ENCODE measurements around the gene MRPL21. TPM values are rescaled to one million over a fixed set of nuclear protein-coding genes. Genes with fewer than 3 reads are reported as not detected.

MRPL21 gene
- total RNA-seq, 1 experiment from 2014 or later = 96.5 TPM

DNA sequence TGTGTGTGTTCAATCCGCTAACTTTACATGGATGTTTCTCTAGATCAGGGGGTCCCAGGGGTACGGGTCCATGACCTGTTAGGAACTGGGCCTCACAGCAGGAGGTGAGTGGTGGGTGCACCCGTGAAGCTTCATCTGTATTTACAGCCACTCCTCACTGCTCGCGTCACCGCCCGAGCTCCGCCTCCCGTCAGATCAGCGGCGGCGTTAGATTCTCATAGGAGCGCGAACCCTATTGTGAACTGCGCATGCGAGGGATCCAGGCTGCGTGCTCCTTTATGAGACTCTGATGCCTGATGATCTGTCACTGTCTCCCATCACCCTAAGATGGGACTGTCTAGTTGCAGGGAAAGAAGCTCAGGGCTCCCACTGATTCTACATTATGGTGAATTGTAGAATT lies 45.3 kb upstream of the MRPL21 start:
- Mint-ChIP-seq H3K4me3 (ENCODE audit: unreplicated experiment) (no peak overlapping the region), H3K27me3 (ENCODE audit: insufficient read depth, unreplicated experiment) (peaks cover 11% of the 10 kb centered on the region), H3K9me3 (ENCODE audit: unreplicated experiment) (no peaks in the 10 kb centered on the region), H3K27ac (ENCODE audit: low read depth, unreplicated experiment) (no peak overlapping the region), H3K4me1 (ENCODE audit: insufficient read depth, unreplicated experiment) (no peaks in the 10 kb centered on the region), H3K36me3 (ENCODE audit: insufficient read depth, unreplicated experiment) (no peaks in the 10 kb centered on the region)
- intact Hi-C loops (cut with micrococcal nuclease) = no loop called here
- no TSS peak for BruUV-seq (replicated peaks)
- DNase-seq (ENCODE audit: unreplicated experiment) = no peak
- no peak for TF ChIP-seq CTCF (IDR thresholded peaks at IDR 0.05; ENCODE audit: unreplicated experiment)
- POLR2A ChIA-PET = no interaction called here
- CTCF ChIA-PET = interaction anchor here (0.6 kb wide), 1 partner anchor 722 kb away, joined by 3 read pairs; no protein-coding TSS in a partner anchor

GRCh38 chr11:68948496-68948895 lies 44.9 kb upstream of the MRPL21 start:
- H3K9me3 Mint-ChIP-seq (ENCODE audit: unreplicated experiment) = no peaks in the 10 kb centered on the region
- no peak for TF ChIP-seq CTCF (IDR thresholded peaks at IDR 0.05; ENCODE audit: unreplicated experiment)
- intact Hi-C loops (cut with micrococcal nuclease) = no loop called here
- no peak overlapping the region for H3K4me3 Mint-ChIP-seq (ENCODE audit: unreplicated experiment)
- ChIA-PET POLR2A (no interaction called here), CTCF (interaction anchor here (0.6 kb wide), 1 partner anchor 722 kb away, joined by 3 read pairs; no protein-coding TSS in a partner anchor)
- no TSS peak for BruUV-seq (replicated peaks)
- peaks cover 11% of the 10 kb centered on the region for H3K27me3 Mint-ChIP-seq (ENCODE audit: insufficient read depth, unreplicated experiment)
- H3K27ac Mint-ChIP-seq (ENCODE audit: low read depth, unreplicated experiment) = no peak overlapping the region
- no peaks in the 10 kb centered on the region for H3K4me1 Mint-ChIP-seq (ENCODE audit: insufficient read depth, unreplicated experiment)
- H3K36me3 Mint-ChIP-seq (ENCODE audit: insufficient read depth, unreplicated experiment) = no peaks in the 10 kb centered on the region
- no peak for DNase-seq (ENCODE audit: unreplicated experiment)

GRCh38 chr11:68947151-68947550 lies 43.5 kb upstream of the MRPL21 start:
- CTCF ChIA-PET = interaction anchor here (0.5 to 0.7 kb wide), 2 partner anchors 9 to 1726 kb away, joined by 4 to 10 read pairs; no protein-coding TSS in a partner anchor
- BruUV-seq (replicated peaks) = no TSS peak
- no peak for TF ChIP-seq CTCF (IDR thresholded peaks at IDR 0.05; ENCODE audit: unreplicated experiment)
- Mint-ChIP-seq H3K4me1 (ENCODE audit: insufficient read depth, unreplicated experiment) (no peaks in the 10 kb centered on the region), H3K9me3 (ENCODE audit: unreplicated experiment) (no peaks in the 10 kb centered on the region), H3K27me3 (ENCODE audit: insufficient read depth, unreplicated experiment) (peaks cover 11% of the 10 kb centered on the region), H3K27ac (ENCODE audit: low read depth, unreplicated experiment) (no peak overlapping the region), H3K36me3 (ENCODE audit: insufficient read depth, unreplicated experiment) (no peaks in the 10 kb centered on the region), H3K4me3 (ENCODE audit: unreplicated experiment) (no peak overlapping the region)
- POLR2A ChIA-PET = no interaction called here
- no peak for DNase-seq (ENCODE audit: unreplicated experiment)
- intact Hi-C loops (cut with micrococcal nuclease) = no loop called here

GRCh38 chr11:68946416-68947090 lies 42.9 kb upstream of the MRPL21 start:
- no peak overlapping the region for H3K4me3 Mint-ChIP-seq (ENCODE audit: unreplicated experiment)
- no peaks in the 10 kb centered on the region for H3K9me3 Mint-ChIP-seq (ENCODE audit: unreplicated experiment)
- H3K4me1 Mint-ChIP-seq (ENCODE audit: insufficient read depth, unreplicated experiment) = no peaks in the 10 kb centered on the region
- DNase-seq (ENCODE audit: unreplicated experiment) = peak; percentile 15
- H3K36me3 Mint-ChIP-seq (ENCODE audit: insufficient read depth, unreplicated experiment) = no peaks in the 10 kb centered on the region
- H3K27ac Mint-ChIP-seq (ENCODE audit: low read depth, unreplicated experiment) = no peak overlapping the region
- peaks cover 11% of the 10 kb centered on the region for H3K27me3 Mint-ChIP-seq (ENCODE audit: insufficient read depth, unreplicated experiment)
- intact Hi-C loops (cut with micrococcal nuclease) = no loop called here
- ChIA-PET CTCF (no interaction called here), POLR2A (no interaction called here)
- no peak for TF ChIP-seq CTCF (IDR thresholded peaks at IDR 0.05; ENCODE audit: unreplicated experiment)
- BruUV-seq (replicated peaks) = no TSS peak
